ENCODE measurements around the gene BCKDHB. TPM values are rescaled to one million over a fixed set of nuclear protein-coding genes. Genes with fewer than 3 reads are reported as not detected.

Gene BCKDHB
- total and polyA plus RNA-seq, 2 of the 4 experiments (the other 2 are of a cell fraction): 11.2 to 11.8 TPM

DNA sequence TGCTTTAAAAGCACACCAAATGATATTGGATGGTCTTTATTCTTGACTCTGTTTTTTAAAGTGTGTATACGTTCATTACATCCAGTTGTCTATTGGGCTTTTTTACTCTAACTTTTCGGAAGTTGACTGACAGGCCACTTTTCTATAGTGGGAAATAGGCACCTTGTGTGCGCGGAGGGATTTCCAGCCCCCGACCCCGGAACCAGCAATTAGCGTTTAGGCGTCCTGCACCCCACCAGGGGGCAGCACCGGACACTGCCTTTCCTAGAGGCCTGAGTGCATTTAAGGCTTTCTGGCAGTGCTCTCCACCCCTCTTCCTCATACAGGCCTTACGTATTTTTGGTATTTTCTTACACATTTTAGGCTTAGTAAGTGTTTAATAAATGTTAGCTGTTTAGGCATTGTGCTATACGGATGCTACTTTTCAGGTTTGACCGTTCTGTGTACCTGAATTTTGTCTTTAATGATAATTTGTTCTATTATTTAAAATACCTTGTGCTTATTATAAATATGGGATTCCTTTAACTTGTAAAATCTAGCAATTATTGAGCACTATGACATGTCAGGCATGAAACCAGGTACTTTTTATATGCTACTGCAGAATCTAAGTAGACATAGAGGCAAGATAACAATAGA, 231.8 kb downstream of the BCKDHB start:
- Histone ChIP-seq H3K4me3 (ENCODE audit: insufficient read depth, low read depth, low read length) (no peak overlapping the region), H3K9me3 (ENCODE audit: control insufficient read depth, insufficient read depth, low read length) (no peaks in the 10 kb centered on the region), H3K4ac (ENCODE audit: low read depth, low read length) (no peak overlapping the region), H2AK5ac (ENCODE audit: low read depth, low read length) (no peak overlapping the region), H2AFZ (replicated peaks; ENCODE audit: low read length, poor library complexity) (no peak overlapping the region), H4K20me1 (ENCODE audit: insufficient read depth, low read length) (no peaks in the 10 kb centered on the region), H3K23ac (ENCODE audit: low read depth, low read length) (no peak overlapping the region), H3K9me1 (ENCODE audit: insufficient read depth, low read length) (no peaks in the 10 kb centered on the region), H2BK15ac (ENCODE audit: low read depth, low read length) (no peak overlapping the region), H3K56ac (ENCODE audit: extremely low read depth, insufficient read depth, low read length) (no peak overlapping the region), H2AK9ac (replicated peaks; ENCODE audit: low read depth, low read length, poor library complexity) (no peak overlapping the region), H3K36me3 (ENCODE audit: control insufficient read depth, insufficient read depth, low read length) (no peaks in the 10 kb centered on the region), H3K4me2 (ENCODE audit: low read depth, low read length) (peak overlapping the region; percentile 17; the same call in 1 of the 2 replicates), H3K27ac (ENCODE audit: insufficient read depth, low read length) (no peak overlapping the region), H4K5ac (ENCODE audit: low read depth, low read length) (no peak overlapping the region), H3K14ac (replicated peaks; ENCODE audit: low read depth, low read length) (no peak overlapping the region), H2BK5ac (ENCODE audit: low read depth, low read length, poor library complexity, severe bottlenecking) (no peak overlapping the region), H3K18ac (ENCODE audit: low read depth, low read length) (no peak overlapping the region), H3K27me3 (ENCODE audit: control insufficient read depth, insufficient read depth, low read length) (no peaks in the 10 kb centered on the region), H3K4me1 (ENCODE audit: control insufficient read depth, insufficient read depth, low read length) (no peaks in the 10 kb centered on the region), H3K9ac (ENCODE audit: low read depth, low read length) (no peak overlapping the region), H2BK20ac (ENCODE audit: low read depth, low read length) (no peak overlapping the region), H3K79me1 (ENCODE audit: low read depth in 1 of 2, low read length in 2 of 2) (no peaks in the 10 kb centered on the region), H4K91ac (ENCODE audit: insufficient read depth, low read depth, low read length) (no peak overlapping the region), H4K8ac (ENCODE audit: low read depth in 2 of 2, low read length in 2 of 2) (no peak overlapping the region), H2BK120ac (ENCODE audit: low read depth, low read length) (no peak overlapping the region)
- TF ChIP-seq CTCF (conservative IDR thresholded peaks at IDR 0.05; ENCODE audit: low read depth, low read length) (peak; percentile 57), MAFK (IDR thresholded peaks at IDR 0.05; ENCODE audit: low read depth, low read length) (no peak), RAD21 (IDR thresholded peaks at IDR 0.05; ENCODE audit: low read length) (peak; percentile 63), SMC3 (IDR thresholded peaks at IDR 0.05; ENCODE audit: low read depth, low read length) (peak; percentile 60)
- in situ Hi-C loops (cut with MboI; ENCODE audit: low sequenced_read_pairs) (no loop called here), dilution Hi-C loops (cut with HindIII; ENCODE audit: low sequenced_read_pairs, unreplicated experiment) (no loop called here), intact Hi-C loops (cut with micrococcal nuclease) (loop anchor here (2.0 to 10.0 kb wide), 5 partner anchors 89 to 1414 kb away; partner anchors contain the start of genes ELOVL4 and TENT5A)
- ATAC-seq (ENCODE audit: low read depth) (peak; percentile 50; the same call in 1 of the 2 replicates), DNase-seq (peak; percentile 54)
- CTCF ChIA-PET: interaction anchor here (0.5 to 0.6 kb wide), 2 partner anchors 497 to 1101 kb away, joined by 3 to 4 read pairs; no protein-coding TSS in a partner anchor
- POLR2A ChIA-PET (ENCODE audit: unreplicated experiment): no interaction called here
- WGBS, 2 experiments (ENCODE audit: extremely low coverage in 2 of 2, insufficient read length in 1 of 2): no CpG with 5 or more reads among the region's 12 CpGs
- BruUV-seq (replicated peaks): no TSS peak

Measured in IMR-90 (cell line).